ENCODE results near the gene ZNF804B.

The ZNF804B gene

GRCh38 chr7:88842201-88842600 lies 82.7 kb downstream of the ZNF804B start:
- DNase-seq (ENCODE audit: low read depth): no peak

DNA sequence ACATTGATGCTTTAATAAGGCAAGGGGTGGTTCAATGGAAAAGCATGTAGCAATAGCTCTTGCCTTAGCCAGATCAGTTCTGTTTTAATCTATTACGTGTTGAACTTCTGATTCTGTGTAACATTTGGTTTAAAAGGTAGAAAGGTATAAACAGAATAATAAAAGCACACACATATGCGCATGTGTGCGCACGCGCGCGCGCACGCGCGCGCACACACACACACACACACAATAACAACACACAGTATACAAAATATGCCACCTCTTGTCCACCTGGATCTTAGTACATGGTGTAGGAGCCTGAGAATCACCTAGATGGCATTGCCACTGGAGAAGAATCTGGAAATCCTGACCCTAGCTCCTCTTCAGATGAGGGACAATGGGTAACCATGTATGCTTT lies 85.6 kb downstream of the ZNF804B start:
- no peak for DNase-seq (ENCODE audit: low read depth)

DNA sequence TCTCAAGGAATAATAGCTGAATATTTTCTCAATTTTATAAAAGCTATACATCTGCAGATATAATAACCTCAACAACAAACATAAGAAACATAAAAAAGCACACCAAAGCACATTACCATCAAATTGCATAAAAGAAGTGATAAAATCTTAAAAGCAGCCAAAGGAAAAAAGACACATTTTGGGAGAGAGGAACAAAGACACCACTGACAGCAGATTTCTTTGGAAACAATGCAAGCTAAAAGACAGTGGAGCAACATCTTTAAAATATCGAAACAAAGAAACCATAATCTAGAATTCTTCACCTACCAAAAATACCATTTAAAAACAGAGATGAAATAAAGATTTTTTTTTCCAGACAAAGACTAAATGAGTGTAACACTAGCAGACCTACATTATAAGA lies 91.7 kb downstream of the ZNF804B start:
- DNase-seq (ENCODE audit: low read depth): no peak

- no peak for DNase-seq (ENCODE audit: low read depth)
Measured at GRCh38 chr7:88859288-88859687, 99.8 kb downstream of the ZNF804B start.

DNA sequence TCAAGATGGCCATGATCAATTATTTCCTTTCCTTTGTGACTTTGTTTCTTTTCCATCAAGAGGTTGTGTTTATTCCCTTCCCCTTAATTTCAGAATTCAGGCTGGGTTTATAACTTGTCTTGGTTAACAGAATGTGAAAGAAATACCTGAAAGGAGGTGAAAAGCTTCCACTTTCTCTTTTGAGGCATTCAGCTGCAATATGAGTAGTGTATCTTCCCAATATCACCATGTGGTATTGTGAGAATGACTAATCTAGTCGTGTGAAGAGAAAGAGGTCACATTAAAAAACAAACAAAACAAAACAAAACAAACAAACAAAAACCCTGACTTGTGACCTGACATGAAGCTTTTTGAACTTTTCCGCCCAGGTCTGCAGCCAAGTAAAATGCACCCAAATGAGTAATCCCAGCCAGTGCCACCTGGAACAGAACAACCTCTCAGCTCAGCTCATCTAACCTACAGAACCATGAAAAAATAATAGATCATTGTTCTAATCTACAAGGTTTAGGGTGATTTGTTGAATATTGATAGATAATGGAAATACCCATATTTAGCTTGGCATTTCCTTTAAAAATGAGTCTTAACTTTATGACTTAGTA lies 106.9 kb downstream of the ZNF804B start:
- DNase-seq (ENCODE audit: low read depth): no peak

- DNase-seq (ENCODE audit: low read depth): no peak
Measured at GRCh38 chr7:88867158-88867557, 107.7 kb downstream of the ZNF804B start.

GRCh38 chr7:88868456-88868855 lies 109.0 kb downstream of the ZNF804B start:
- no peak for DNase-seq (ENCODE audit: low read depth)

- DNase-seq (ENCODE audit: low read depth): no peak
Measured at GRCh38 chr7:88881136-88881535, 121.6 kb downstream of the ZNF804B start.

DNA sequence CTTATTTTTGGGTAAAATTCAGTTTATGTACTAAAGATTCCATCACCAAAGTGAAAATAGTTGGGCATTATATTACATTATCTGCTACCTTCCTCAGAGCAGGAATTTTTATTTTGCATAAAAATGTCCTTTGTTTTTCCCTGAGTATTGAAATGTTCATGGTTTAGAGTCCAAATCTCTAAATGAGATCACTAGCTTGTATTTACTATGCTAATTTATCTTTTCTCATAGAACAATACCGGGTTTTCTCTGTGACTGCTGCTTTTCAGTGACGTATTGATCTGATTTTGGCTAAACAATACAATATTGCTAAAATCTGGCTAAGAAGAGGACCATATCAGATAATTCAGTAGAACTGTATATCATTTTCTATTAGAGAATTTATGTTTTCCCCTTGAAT lies 125.6 kb downstream of the ZNF804B start:
- no peak for DNase-seq (ENCODE audit: low read depth)

DNA sequence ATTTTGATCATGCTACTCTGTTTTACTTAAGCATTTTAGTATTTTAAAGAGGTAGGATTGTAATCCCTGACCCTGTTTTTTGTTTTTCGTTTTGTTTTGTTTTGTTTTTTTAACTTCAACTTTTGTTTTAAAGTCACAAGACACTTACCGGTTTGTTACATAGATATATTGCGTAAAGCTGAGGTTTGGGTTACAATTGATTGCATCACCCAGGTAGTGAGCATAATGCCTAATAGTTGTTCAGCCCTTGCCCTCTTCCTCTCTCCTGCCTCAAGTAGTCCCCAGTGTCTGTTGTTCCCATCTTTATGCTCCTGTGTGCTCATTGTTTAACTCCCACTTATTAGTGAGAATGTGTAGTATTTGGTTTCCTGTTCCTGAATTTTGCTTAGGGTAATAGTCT lies 129.2 kb downstream of the ZNF804B start:
- DNase-seq (ENCODE audit: low read depth): no peak

- no peak for DNase-seq (ENCODE audit: low read depth)
Measured at GRCh38 chr7:88910516-88910915, 151.0 kb downstream of the ZNF804B start.

- no peak for DNase-seq (ENCODE audit: low read depth)
Measured at GRCh38 chr7:88912852-88913251, 153.4 kb downstream of the ZNF804B start.

DNA sequence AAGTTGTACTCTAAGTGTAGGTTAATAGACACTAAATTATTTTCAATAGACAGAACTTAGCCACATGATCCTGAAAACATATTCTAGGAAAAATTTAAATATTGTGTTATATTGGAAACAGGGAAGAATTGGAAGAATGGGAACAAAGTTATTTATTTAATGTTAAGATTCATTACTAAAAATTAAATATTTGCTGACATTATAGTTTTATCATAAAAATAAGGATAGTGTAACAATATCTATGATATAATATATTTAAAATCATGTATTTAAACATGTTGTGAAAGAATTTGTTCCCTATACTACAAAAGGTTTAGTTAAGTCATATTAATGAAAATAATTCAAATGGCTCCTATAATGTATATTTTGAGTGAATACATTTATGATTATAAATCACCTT lies 156.1 kb downstream of the ZNF804B start:
- no peak for DNase-seq (ENCODE audit: low read depth)

DNA sequence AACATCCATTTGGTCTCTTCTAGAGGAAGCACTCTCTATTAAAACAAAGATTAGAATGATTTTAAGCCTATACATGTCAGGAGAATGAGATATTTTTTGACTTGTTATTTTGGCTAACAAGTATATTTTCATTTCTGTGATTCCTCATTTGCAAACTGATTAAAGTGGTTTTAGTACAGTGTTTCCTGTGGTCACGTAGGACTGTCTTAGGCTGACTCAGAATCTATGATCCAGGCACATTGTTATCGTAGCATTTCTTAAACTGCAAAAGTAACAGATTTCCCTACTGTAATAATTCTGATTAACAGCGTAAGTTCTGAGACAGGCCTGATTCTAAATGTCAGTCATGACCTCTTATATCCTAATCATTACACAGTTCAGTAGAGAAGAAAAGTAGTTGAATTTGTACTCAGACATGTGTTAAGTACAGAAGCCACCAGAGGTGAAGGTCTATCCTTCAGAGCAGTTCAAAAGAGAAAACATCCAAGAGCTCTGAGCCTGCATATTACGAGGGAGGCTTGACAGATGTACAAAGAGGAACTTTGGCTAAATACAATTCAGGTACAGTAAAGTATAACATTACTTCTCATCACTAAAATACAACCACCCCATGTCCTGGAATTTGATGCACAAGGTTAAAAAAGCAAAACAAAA lies 160.1 kb downstream of the ZNF804B start:
- no peak for DNase-seq (ENCODE audit: low read depth)

DNA sequence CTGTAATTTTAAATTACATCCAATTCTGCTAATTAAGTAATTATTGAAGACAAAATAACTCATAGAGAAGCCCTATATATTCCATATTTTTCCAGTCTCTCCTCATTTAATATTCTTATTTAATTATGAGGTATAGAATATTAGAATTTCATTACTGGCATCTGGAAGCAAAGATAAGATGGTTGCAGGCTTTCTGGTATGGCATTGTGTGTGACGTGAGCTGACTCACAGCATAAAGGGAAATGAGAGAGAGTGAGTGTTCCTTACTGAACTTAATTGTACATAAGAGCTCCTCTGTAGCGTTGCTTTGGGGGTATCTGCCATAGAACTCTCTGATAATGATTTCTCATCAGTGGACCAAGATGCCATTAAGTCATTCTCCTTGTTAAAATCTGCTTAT lies 163.4 kb downstream of the ZNF804B start:
- no peak for DNase-seq (ENCODE audit: low read depth)

DNA sequence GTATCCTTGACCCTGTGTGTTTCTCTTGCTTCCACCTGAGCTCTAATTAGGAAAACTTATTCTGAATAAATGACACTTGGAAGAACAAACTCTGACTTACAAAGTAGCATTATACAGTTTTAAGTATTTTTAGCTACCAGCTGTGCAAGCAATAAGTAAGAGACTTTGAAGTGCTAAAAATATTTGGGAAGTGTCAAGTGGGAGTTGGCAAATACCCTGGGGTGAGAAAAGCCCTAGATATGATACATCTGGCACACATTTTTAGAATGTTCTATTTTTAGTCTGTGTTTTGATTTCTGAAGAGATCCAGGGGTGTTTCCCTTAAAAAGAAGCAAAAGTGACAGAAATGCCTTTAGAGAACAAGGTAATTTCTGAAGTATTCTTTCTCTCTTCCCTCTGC lies 168.8 kb downstream of the ZNF804B start:
- no peak for DNase-seq (ENCODE audit: low read depth)

DNA sequence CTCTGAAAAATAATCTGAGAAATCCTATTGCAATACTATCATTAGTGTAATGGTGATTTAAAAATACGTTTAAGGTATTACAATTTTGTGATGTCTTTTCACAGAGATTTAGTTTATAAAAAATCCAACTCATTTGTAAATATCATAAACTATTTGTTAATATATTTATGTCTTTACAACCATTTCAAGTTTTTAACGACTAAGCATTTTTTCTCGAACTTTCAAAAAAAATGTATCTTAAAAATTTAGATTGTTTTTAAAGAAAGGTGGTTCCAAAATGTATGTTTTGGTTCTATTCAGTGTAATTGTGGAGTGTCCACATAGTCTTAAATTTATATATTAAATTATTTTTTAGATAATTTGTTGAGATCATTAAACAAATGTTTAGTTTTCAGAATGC lies 170.2 kb downstream of the ZNF804B start:
- no peak for DNase-seq (ENCODE audit: low read depth)

DNA sequence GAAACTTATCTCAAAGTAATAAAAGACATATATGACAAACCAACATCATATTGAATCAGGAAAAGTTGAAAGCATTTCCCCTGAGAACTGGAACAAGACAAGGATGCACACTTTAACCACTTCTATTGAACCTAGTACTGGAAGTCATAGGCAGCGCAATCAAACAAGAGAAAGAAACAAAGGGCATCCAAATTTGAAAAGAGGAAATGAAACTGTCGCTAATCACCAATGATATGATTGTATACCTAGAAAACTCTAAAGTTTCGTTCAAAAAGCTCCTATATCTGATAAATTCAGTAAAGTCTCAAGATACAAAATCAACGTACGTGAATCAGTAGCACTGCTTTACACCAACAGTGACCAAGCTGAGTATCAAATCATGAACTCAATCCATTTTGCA lies 173.8 kb downstream of the ZNF804B start:
- DNase-seq (ENCODE audit: low read depth): no peak

DNA sequence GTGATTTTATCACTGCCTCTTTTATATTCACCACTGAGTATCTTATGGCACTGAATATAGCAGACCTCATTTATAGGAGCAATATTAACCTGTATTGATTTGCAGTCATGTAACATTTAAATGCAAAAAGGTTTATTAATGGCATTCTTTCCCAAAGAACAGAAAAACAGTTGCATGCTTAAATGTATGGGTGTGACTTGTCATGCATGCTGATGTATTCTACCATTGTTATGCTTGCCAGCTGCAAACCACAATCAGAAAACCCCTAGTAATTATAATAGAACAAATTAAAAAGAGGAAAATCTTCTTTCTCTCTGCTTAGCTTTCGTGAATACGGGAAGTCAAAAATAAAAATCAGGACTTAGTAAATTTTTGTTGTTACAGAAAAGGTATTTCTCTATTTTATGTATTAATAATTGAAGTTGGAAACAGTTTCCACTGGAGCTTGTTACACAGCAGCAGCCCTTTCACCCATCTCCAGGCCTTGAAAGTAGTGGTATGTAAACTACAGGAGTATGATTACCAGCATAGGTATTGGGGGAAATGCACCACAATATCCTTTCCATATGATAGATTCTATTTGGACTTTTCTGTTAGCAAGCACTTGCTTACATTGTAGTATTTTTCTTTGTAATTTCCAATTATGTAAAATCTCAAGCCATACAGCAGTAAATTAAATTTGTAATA lies 183.5 kb downstream of the ZNF804B start:
- DNase-seq (ENCODE audit: low read depth): no peak

DNA sequence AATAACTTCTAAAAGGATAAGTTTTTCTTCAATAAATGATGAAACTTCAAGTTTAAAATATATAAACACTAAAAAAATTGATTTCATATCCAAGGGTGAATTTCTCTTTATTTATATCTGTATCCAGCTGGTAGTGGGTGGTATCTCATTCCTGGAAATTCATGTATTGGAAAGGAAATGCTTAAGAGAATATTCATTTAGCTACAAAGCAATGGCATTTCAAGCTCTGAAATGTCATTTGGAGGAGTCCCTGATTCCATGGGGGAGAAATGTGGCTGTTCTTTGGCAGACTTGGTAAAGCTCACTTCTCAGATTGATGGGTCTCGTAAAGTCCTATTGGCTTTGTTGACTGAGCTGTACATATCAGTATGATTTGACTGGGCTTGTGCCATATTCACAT lies 192.3 kb downstream of the ZNF804B start:
- no peak for DNase-seq (ENCODE audit: low read depth)

GRCh38 chr7:88964418-88964817 lies 204.9 kb downstream of the ZNF804B start:
- DNase-seq (ENCODE audit: low read depth): no peak

DNA sequence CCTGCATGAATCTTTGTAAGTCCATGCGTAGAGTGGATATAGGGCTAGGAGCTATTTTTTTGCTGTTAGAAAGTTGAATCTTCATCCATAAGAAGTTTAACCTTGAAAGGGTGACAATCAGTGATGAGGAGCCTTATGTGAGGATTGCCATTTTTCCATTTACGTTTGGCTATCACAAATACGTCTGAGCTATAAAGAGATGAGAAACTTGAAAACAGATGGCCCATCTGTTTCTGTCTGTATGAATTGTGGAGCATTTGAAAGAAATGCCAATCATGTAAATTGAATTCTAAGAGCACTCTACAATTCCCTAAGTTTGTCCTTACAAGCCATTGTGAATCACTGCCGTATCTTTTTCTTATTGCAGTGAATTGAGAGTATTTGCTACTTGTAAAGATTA lies 205.9 kb downstream of the ZNF804B start:
- no peak for DNase-seq (ENCODE audit: low read depth)

DNA sequence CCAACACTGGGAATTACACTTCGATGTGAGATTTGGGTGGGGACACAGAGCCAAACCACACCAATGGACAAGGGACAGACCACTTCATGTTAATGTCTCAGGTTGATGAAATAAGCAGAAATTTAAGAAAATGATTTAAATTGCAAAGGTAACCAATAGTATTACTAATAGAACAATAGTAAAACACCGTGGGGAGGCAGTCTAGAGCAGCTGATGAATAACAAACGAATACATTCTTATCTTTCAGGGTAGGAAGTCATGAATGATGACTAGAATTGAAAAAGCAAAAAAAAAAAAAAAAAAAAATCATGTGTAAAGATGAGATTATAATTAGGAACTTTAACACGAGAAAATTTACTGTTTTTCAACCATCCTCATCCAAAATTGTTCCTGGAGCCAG lies 207.9 kb downstream of the ZNF804B start:
- no peak for DNase-seq (ENCODE audit: low read depth)

DNA sequence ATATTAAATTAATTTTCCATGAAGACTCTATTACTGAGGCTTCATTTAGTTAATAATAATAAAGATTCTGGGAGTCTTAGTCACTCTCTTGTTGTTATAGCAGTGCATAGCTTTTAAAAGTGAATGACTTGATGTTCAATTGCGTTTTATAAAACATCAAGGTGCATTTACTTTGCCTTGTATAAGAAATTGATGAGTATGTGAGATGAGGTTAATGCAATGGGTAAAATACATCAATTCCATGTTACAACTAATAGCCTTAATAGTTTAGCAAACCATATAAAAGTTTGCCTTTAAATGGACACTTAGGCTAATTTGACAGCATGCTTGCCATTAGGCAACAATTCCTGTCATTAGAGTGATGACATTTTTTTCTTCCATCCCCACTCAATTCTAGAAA lies 209.7 kb downstream of the ZNF804B start:
- DNase-seq (ENCODE audit: low read depth): no peak

Data from activated T-cell treated with anti-CD3 and anti-CD28 coated beads for 48 hours (primary cell).